Esophagus muscularis mucosa (tissue), 4 donors: ENCODE data around the gene COPRS.

Experiments used
- CTCF ChIP-seq, 3 experiments: fragments of 200-600 bp in 2 of 3; fragments of 450-650 bp in 1 of 3; sonication (generic) in 2 of 3; IDR thresholded peaks; one replicate each; pipeline ENCODE4 v1.5.1; 2017 to 2019; ENCODE audit warnings: antibody characterized with exemption in 3 of 3, mild to moderate bottlenecking in 2 of 3, moderate library complexity in 1 of 3
- EP300 ChIP-seq: sonication (generic); formaldehyde crosslinking; IDR thresholded peaks from one replicate; pipeline ENCODE4 v1.6.1; 2017; ENCODE audit warnings: antibody characterized with exemption
- POLR2A ChIP-seq: fragments of 450-650 bp; IDR thresholded peaks from one replicate; pipeline ENCODE4 v1.6.1; 2017; ENCODE audit warnings: antibody characterized with exemption, moderate library complexity, mild to moderate bottlenecking, low read depth
- POLR2AphosphoS5 ChIP-seq, 2 donors: sonication (generic); formaldehyde crosslinking; IDR thresholded peaks; one replicate each; pipeline ENCODE4 v1.6.1; 2017; ENCODE audit warnings: antibody characterized with exemption in 2 of 2

DNA sequence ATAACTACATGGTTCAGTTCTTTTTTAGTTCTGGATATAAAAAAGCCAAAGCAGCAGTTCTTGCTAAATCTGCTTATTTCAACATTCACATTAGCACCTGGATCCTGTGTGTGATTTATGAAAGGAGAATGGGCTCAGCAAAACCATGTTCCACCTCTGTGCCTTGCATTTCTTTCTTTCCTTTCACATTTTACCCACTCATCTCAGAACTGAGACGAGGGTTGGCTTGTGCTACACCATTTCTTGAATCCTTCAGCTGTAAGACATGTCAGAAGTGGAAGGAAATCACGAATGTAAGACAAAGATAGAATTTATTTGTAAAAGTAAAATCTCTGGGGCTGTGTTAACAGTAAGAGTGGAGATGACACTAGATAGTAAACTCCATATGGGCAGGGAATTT lies 43.6 kb upstream of the COPRS start:
- TF ChIP-seq CTCF (IDR thresholded peaks at IDR 0.05) (no peak), POLR2A (no peak), POLR2AphosphoS5 (IDR thresholded peaks at IDR 0.05) (no peak), EP300 (no peak)
